IPS DF 4.7 (cell line): ENCODE results near the gene ADAMTS6.
A peak's percentile ranks its signal among the peaks of the same experiment; 100 is the strongest.

Source experiments
- DNase-seq: peaks from one replicate; pipeline ENCODE4 v3.0.0-alpha.2; 2013; ENCODE audit warnings: low spot score; ENCODE audit errors: extremely low read depth

Gene ADAMTS6

GRCh38 chr5:65151614-65152013, 330.1 kb downstream of the ADAMTS6 start:
- DNase-seq = no peak

DNA sequence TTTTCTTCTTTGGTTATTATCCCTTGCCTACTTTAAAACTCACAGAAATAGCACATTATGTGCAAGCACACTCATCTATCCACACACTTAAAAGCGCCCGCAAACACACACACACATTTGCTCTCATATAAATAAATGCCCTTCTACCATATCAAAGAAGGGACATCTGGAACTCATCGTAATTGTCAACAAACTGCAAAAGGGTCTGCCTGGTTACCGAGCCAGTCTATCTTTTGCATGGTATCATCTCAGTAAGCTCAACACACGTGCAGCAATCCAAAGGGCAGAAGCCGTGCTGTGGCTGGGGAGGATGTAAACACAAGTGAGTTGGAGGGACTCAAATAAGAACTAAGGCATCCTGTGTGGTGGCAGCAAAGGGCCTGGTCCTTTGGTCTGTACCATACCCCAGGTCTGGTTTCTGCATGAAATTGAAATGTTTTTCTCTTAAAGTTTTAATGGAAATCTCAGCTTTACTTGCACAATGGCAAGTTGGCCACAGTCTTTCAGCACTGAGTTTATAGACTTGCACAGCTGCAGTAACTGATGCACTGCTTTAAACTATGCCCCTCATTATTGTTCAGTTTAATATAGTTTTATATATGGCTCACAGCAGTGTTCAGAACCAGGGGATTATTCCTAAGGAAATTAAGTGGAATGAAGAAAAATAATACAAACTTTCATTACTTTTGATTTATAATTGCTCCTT, 331.0 kb downstream of the ADAMTS6 start:
- DNase-seq = no peak

GRCh38 chr5:65149827-65150226, 331.9 kb downstream of the ADAMTS6 start:
- no peak for DNase-seq

- no peak for DNase-seq
Measured at GRCh38 chr5:65144136-65144871, 337.4 kb downstream of the ADAMTS6 start.

DNA sequence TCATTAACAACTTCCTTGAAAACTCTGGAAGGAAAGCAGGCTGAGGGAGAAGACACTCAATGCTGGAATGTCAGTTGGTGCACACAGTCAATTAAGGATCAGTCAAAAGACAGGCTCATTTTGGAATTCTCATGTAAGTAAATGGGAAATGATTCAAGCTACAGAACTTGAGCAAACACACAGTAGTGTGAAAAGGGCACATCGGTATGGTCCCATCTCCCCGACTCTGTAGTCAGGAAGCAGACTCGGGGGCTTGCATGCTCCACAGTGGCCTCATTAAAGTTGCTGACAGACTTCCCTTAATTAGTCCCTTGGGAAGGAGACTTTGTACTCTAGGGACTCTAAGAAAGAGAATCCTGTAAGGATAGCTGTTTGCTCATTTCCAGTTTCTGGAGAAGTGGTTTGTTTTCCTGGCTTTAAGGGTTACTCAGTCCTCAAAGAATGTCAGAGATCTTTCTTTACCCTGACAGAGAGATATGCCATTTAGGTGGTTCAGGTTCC, 339.2 kb downstream of the ADAMTS6 start:
- peak; percentile 46 for DNase-seq

GRCh38 chr5:65142016-65142415, 339.7 kb downstream of the ADAMTS6 start:
- peak; percentile 22 for DNase-seq

DNA sequence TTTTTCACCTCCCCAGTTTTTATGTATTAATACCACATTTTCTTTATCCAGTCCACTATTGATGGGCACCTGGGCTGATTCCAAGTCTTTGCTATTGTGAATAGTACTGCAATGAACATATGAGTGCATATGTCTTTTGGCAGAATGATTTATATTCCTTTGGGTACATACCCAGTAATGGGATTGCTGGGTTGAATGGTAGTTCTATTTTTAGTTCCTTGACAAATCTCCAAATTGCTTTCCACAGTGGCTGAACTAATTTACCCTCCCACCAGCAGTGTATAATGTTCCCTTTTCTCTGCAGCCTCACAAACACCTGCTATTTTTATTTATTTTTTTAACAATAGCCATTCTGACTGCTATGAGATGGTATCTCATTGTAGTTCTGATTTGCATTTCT, 340.2 kb downstream of the ADAMTS6 start:
- no peak for DNase-seq

DNA sequence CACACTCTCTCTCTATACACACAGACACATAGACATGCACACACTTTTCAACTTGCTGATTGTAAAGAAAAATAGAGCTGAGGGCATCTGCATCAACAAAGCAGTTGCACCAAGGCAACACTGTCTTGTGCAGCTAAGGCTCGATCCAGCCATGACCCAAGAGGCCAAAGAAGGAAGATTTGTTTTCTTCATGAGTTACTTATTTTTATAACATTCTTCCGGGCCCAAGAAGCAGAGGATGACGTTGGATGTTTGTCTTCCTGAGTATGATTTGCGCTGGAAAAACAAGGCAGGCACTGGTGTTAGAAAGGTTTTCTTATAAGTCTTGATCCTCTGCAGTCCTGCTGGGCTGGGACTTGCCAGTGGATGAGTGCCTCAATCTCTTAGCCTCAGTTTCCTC, 344.1 kb downstream of the ADAMTS6 start:
- DNase-seq = no peak

- no peak for DNase-seq
Measured at GRCh38 chr5:65133477-65134110, 348.1 kb downstream of the ADAMTS6 start.

- no peak for DNase-seq
Measured at GRCh38 chr5:65132386-65132785, 349.3 kb downstream of the ADAMTS6 start.

GRCh38 chr5:65128226-65128625, 353.5 kb downstream of the ADAMTS6 start:
- DNase-seq = no peak

DNA sequence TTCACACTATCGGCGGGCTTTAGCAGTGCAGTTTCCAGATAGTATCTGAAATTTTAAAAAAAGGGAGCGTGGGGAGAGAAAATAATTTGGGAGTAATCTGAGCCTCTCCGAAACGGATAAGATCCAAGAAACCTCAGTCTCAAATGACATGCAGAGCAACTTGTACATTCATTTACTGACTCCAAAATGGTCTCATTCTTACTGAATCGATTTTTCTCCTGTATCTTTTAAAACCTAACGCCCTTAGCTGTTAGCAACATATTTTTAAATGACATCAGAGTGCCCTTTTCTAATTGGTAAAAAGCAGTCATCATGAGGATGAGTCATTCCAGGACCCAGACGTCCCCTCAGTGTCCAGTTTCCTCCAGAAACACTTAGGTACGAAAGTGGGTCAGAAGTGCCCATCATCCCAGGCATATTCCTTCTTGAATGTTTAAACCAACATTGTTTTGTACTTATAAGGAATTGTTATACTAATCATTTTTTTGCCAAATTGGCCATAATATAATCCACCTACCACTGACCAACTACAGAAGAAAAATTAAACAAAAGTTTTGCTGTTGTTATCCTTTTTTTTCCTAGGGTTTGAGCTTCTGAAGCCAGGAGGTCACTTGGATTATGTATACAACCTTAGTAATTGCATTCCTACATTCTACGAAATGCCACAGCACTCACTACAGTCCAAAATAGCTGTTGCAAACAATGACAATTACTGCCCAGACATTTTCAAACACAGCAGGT, 354.4 kb downstream of the ADAMTS6 start:
- DNase-seq = no peak

DNA sequence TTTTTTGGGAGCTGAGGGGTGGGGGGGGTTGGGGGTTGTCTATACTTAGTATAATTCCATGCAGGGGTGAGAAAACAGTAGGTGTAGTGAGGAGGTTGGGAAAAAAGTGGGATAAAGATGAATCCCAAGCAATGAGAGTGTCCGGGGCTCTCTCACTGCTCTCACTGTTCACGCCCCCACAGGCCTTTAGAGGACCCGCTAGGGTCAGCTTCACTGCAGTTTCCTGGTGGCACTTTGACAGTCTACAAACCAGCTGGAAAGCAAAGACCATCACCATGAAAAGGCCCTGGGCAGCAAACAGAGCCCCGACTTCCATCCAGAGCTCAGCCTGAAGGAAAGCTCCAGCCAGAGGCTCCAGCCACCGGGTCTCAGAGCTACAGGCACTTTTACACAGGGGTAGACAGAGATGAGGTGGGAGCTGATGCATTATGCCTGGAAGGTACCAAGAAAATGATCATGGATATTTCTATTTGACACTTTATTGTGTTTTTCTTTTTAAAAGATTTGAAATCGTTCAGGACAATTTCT, 355.1 kb downstream of the ADAMTS6 start:
- no peak for DNase-seq

DNA sequence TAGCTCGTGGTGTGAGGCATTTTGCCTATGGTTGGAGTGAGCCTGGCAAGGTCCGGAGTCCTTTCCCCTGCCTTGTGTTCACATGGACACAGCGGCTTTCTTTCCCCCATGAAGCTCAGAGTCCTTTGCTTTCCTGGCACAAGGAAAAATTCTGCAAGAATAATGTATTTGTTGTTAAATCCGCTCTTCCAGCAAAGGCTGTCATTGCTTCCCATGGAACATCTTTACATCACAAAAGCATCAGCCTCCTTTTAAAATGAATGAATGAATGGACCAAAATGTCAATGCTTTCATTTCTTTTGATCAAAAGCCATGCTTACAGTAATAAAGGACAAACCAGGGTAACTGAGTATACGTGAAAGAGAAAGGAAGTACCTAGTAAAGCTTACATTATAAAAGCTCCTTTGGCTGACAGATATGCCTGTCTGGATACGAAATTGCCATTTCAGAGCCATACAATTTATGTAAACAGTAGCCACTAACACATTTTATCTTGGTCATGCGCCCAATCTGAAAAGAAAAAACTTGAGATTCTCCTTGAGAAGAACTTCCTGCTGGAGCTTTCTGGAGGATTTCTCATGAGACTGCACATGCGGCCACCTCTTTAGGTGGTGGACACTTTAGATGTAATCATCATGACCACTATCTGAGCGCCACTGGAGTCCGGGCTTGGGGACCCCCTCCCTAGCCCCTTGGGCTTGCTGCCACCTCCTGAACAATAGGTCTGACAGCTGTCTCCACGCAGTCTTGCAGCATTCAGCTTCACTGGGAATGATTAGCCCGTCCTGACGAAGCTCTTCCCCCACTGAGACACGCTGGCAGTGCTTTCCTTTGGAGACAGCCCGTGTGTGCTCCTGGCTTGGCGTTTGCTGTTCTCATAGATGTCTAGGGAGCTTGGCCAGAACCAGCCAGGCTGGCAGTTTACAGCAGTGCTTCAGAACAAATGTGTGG, 355.9 kb downstream of the ADAMTS6 start:
- no peak for DNase-seq

GRCh38 chr5:65121880-65122436, 359.8 kb downstream of the ADAMTS6 start:
- no peak for DNase-seq

DNA sequence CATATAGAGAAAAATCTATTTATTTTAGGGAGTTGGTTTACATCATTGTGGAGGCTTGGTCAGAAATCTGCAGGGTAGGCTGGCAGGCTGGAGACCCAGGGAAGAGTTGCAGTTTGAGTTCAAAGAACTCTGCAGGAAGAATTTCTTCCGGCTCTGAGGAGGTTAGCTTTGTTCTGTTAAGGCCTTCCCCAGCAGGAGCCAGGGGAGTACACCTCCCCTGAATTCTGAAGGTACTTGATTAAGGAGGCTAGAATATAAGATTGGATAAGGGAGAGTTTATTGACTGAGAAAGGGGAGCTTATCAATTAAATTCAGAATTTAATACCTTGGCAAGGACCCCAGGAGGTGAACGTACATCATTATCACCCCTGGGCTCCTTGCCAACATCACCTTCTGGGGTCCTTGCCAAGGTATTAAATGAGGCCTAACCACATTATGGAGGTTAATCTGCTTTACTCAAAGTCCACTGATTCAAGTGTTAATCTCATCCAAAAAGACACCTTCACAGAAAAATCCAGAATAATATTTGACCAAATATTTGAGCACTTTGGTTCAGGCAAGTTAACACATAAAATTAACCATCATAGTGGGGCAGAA, 361.3 kb downstream of the ADAMTS6 start:
- DNase-seq = no peak

DNA sequence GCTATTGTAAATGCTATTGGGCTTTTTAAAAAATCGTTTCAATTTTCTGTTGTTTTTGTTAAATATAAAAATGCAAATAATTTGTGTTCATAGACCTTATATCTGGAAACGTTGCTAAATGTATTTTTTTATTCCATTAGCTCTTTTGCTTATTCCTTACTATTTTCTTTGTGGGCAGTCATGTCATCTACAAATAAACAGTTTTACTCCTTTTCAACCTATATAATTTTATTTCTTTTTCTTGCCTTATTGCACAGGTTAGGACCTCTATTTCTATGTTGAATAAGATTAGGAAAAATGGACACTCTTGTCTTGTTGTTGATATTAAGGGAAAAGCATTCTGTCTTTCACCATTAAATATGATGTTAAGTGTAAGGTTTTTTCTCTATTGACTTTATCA, 364.2 kb downstream of the ADAMTS6 start:
- no peak for DNase-seq

DNA sequence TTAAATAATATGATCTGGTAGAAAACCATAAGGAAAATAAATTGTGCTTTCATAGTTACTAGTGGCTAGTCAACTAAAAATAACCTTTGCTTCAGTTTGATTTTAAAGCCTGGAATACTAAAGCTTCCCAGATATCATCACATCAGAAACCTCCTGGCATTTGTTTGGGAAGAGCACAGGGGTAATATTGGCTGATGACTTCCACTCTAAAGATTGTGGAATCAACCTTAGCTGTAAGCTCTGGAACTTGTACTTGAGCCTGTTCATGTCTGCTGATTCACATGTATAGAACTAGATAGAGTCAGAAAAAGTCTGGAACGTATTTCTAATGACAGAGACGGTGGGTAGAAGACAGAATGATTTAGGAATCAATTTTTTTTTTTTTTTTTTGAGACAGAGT, 367.9 kb downstream of the ADAMTS6 start:
- DNase-seq = no peak

GRCh38 chr5:65111961-65112658, 369.6 kb downstream of the ADAMTS6 start:
- no peak for DNase-seq
